ENCODE results near the gene CPXM2.

CPXM2 gene

DNA sequence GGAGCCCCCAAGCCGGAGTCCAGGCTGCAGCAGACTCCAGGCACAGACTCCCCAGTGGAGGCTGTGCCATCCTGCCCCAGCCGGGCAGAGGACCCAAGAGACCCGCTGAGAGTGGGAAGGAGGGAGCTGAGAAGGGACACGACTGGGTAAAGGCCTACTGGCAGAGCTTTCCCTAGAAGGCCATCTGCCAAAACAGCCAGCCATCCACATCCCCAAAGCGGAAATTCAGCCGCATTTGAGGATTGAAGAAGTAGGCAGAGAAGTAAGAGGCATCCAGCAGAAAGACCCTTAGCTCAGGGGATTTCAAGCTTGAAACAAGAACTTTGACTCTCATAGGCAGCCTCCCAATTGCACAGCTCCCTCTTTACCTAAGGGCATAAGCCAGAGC, 857 bp downstream of the CPXM2 start:
- TF ChIP-seq, protein P1, sequence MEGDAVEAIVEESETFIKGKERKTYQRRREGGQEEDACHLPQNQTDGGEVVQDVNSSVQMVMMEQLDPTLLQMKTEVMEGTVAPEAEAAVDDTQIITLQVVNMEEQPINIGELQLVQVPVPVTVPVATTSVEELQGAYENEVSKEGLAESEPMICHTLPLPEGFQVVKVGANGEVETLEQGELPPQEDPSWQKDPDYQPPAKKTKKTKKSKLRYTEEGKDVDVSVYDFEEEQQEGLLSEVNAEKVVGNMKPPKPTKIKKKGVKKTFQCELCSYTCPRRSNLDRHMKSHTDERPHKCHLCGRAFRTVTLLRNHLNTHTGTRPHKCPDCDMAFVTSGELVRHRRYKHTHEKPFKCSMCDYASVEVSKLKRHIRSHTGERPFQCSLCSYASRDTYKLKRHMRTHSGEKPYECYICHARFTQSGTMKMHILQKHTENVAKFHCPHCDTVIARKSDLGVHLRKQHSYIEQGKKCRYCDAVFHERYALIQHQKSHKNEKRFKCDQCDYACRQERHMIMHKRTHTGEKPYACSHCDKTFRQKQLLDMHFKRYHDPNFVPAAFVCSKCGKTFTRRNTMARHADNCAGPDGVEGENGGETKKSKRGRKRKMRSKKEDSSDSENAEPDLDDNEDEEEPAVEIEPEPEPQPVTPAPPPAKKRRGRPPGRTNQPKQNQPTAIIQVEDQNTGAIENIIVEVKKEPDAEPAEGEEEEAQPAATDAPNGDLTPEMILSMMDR (IDR thresholded peaks at IDR 0.05; ENCODE audit: insufficient read depth, low read length, poor library complexity, severe bottlenecking): no peak
- no peak for TF ChIP-seq EZH2phosphoT487 (conservative IDR thresholded peaks at IDR 0.05; ENCODE audit: low read length)
- Histone ChIP-seq H3K79me2 (ENCODE audit: insufficient read depth, low read length) (no peaks in the 10 kb centered on the region), H3K9me3 (ENCODE audit: insufficient read depth, low read length) (no peaks in the 10 kb centered on the region), H3K4me3 (ENCODE audit: insufficient read depth, low read length, poor library complexity, severe bottlenecking) (no peak overlapping the region), H3K4me2 (ENCODE audit: low read depth, low read length, poor library complexity, severe bottlenecking) (no peak overlapping the region), H3K9me2 (replicated peaks; ENCODE audit: insufficient read depth, low read length) (no peaks in the 10 kb centered on the region), H3K9ac (ENCODE audit: low read length) (no peak overlapping the region), H3K36me3 (ENCODE audit: low read length) (no peaks in the 10 kb centered on the region), H3K27me3 (ENCODE audit: low read length) (no peaks in the 10 kb centered on the region), H4K20me1 (ENCODE audit: low read depth, low read length) (no peaks in the 10 kb centered on the region), H3K27ac (ENCODE audit: low read depth, low read length) (no peak overlapping the region), H3F3A (ENCODE audit: insufficient read depth) (no peaks in the 10 kb centered on the region), H2AFZ (ENCODE audit: low read depth, low read length, severe bottlenecking) (no peak overlapping the region)

DNA sequence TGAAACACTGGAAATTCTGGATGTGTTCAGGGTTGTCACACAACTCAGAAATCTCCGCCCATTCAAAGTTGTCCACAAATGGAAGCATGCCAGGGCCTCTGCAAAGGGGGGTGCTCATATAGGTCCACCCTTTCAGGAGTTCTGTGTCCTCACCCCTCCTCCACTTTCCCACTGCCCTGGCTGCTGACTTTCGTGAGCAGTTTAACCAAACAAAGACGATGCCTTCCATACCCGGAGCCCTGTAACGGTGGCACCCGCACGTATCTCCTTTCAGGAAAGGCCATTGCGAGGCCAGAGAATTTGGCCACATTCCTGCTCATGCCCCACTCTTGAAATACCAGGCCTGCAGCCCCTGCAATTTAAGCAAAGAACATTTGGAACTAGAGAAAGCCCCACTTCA, 1.4 kb downstream of the CPXM2 start:
- no peak overlapping the region for H3K4me3 ChIP-seq (ENCODE audit: insufficient read depth, low read length, poor library complexity, severe bottlenecking)
- H3K9me2 ChIP-seq (replicated peaks; ENCODE audit: insufficient read depth, low read length): no peaks in the 10 kb centered on the region
- no peak overlapping the region for H3K4me2 ChIP-seq (ENCODE audit: low read depth, low read length, poor library complexity, severe bottlenecking)
- TF ChIP-seq, protein P1 (IDR thresholded peaks at IDR 0.05; ENCODE audit: insufficient read depth, low read length, poor library complexity, severe bottlenecking): no peak
- H3K27me3 ChIP-seq (ENCODE audit: low read length): no peaks in the 10 kb centered on the region
- H3K79me2 ChIP-seq (ENCODE audit: insufficient read depth, low read length): no peaks in the 10 kb centered on the region
- no peaks in the 10 kb centered on the region for H4K20me1 ChIP-seq (ENCODE audit: low read depth, low read length)
- no peaks in the 10 kb centered on the region for H3K36me3 ChIP-seq (ENCODE audit: low read length)
- H3F3A ChIP-seq (ENCODE audit: insufficient read depth): no peaks in the 10 kb centered on the region
- no peak overlapping the region for H2AFZ ChIP-seq (ENCODE audit: low read depth, low read length, severe bottlenecking)
- H3K27ac ChIP-seq (ENCODE audit: low read depth, low read length): no peak overlapping the region
- H3K9ac ChIP-seq (ENCODE audit: low read length): no peak overlapping the region
- no peaks in the 10 kb centered on the region for H3K9me3 ChIP-seq (ENCODE audit: insufficient read depth, low read length)

DNA sequence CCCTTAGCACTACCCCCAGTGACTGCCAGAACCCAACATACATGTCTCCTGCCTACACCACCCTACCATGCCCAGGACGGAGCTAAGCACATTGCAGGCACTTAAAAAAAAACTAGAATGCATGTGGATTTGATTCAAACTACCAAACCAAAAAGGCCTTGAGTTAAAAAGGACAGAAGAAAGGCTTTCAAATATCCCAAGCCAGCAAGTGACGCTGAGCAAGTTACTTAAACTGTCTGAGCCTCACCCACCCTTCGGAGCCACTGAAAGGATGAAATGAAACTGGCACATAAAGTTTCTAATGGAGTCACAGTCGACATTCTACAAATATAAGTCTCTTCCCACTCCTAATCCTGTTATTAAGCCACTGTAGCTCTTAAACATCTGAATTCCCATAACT, 1.8 kb downstream of the CPXM2 start:
- H3K79me2 ChIP-seq (ENCODE audit: insufficient read depth, low read length): no peaks in the 10 kb centered on the region
- no peaks in the 10 kb centered on the region for H3K27me3 ChIP-seq (ENCODE audit: low read length)
- no peaks in the 10 kb centered on the region for H3K9me3 ChIP-seq (ENCODE audit: insufficient read depth, low read length)
- H3K9ac ChIP-seq (ENCODE audit: low read length): no peak overlapping the region
- no peaks in the 10 kb centered on the region for H3F3A ChIP-seq (ENCODE audit: insufficient read depth)
- no peak overlapping the region for H3K4me3 ChIP-seq (ENCODE audit: insufficient read depth, low read length, poor library complexity, severe bottlenecking)
- H3K4me2 ChIP-seq (ENCODE audit: low read depth, low read length, poor library complexity, severe bottlenecking): no peak overlapping the region
- no peaks in the 10 kb centered on the region for H3K36me3 ChIP-seq (ENCODE audit: low read length)
- H3K9me2 ChIP-seq (replicated peaks; ENCODE audit: insufficient read depth, low read length): no peaks in the 10 kb centered on the region
- H4K20me1 ChIP-seq (ENCODE audit: low read depth, low read length): no peaks in the 10 kb centered on the region
- TF ChIP-seq, protein P1 (IDR thresholded peaks at IDR 0.05; ENCODE audit: insufficient read depth, low read length, poor library complexity, severe bottlenecking): no peak
- TF ChIP-seq EZH2phosphoT487 (conservative IDR thresholded peaks at IDR 0.05; ENCODE audit: low read length): no peak
- no peak overlapping the region for H2AFZ ChIP-seq (ENCODE audit: low read depth, low read length, severe bottlenecking)
- H3K27ac ChIP-seq (ENCODE audit: low read depth, low read length): no peak overlapping the region

DNA sequence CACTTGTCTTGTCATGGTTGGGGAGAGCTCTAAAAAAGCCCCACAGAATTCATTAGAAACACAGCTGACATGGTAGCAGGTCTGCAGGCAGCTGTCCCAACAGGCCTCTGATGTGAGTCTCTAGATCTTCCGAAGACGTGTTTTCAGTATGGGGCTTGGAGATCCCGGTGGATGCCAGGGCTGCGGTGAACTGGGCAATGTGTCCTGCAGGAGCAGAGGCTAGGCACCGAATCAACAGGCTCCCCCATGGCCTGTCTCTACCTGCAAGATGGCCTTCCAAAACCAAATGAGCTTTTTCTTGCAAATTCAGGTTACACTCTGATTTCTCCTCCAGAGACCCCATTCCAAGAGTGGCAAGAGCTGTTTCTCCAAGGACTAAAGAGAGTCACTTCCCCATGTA, 2.9 kb downstream of the CPXM2 start:
- H3K27ac ChIP-seq (ENCODE audit: low read depth, low read length): no peak overlapping the region
- H3K9me2 ChIP-seq (replicated peaks; ENCODE audit: insufficient read depth, low read length): no peaks in the 10 kb centered on the region
- no peaks in the 10 kb centered on the region for H3K36me3 ChIP-seq (ENCODE audit: low read length)
- H3K79me2 ChIP-seq (ENCODE audit: insufficient read depth, low read length): no peaks in the 10 kb centered on the region
- TF ChIP-seq EZH2phosphoT487 (conservative IDR thresholded peaks at IDR 0.05; ENCODE audit: low read length): no peak
- TF ChIP-seq, protein P1 (IDR thresholded peaks at IDR 0.05; ENCODE audit: insufficient read depth, low read length, poor library complexity, severe bottlenecking): no peak
- no peak overlapping the region for H3K4me2 ChIP-seq (ENCODE audit: low read depth, low read length, poor library complexity, severe bottlenecking)
- no peak overlapping the region for H3K9ac ChIP-seq (ENCODE audit: low read length)
- no peaks in the 10 kb centered on the region for H4K20me1 ChIP-seq (ENCODE audit: low read depth, low read length)
- H2AFZ ChIP-seq (ENCODE audit: low read depth, low read length, severe bottlenecking): no peak overlapping the region
- no peak overlapping the region for H3K4me3 ChIP-seq (ENCODE audit: insufficient read depth, low read length, poor library complexity, severe bottlenecking)
- no peaks in the 10 kb centered on the region for H3K27me3 ChIP-seq (ENCODE audit: low read length)
- H3F3A ChIP-seq (ENCODE audit: insufficient read depth): no peaks in the 10 kb centered on the region
- H3K9me3 ChIP-seq (ENCODE audit: insufficient read depth, low read length): no peaks in the 10 kb centered on the region

All from SU-DHL-6 (cell line).